GM19238 (cell line): ENCODE results near the gene ARAP2.
A peak's percentile ranks its signal among the peaks of the same experiment; 100 is the strongest.

Source experiments
- DNase-seq: peaks from one replicate; pipeline ENCODE4 v3.0.0; 2011; ENCODE audit warnings: low spot score; ENCODE audit not compliant: insufficient read length

The ARAP2 gene

GRCh38 chr4:36244257-36245082 lies at the start of gene ARAP2:
TSS of gene ARAP2 (minus strand) at chr4:36244514. CDS start at chr4:36229486, 15,028 bp downstream.
- DNase-seq, result peak; percentile 51

- no peak for DNase-seq
Observed at GRCh38 chr4:36292556-36293188, 48.4 kb upstream of the ARAP2 start.

DNA sequence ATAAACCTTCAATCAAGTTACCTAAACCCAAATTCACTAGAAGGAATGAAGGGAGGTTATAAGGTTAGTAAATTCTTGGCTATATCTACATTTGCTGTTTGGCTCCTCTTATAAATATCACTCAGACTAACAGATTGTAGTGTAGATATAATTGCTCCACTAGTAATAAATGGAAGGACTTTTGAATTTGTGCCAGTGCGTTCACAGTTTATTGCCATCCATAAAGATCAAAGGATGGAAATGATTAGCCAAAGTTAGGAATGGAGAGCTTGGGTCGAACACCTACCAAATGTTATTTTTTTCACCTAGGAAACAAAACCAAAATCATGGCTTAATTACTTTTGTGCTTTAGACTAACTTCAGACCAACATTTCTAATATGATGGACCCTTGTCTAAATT lies 46.3 kb upstream of the ARAP2 start:
- no peak for DNase-seq

GRCh38 chr4:36288731-36289426 lies 44.6 kb upstream of the ARAP2 start:
- DNase-seq, result no peak

DNA sequence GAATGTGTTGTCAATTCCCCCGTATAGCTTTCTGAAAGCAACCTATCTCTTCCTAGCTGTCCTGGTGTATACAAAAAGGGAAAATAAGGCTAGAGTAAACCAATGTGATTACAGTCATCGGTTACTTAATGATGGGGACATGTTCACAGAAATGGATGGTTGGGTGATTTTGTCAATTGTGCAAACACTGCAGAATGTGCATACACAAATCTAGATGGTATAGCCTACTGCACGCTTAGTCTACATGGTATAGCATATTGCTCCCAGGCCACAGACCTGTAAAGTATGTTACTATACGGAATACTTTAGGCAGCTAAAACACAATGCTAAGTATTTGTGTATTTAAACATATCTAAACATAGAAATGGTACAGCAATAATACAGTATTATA lies 42.2 kb upstream of the ARAP2 start:
- DNase-seq, result no peak

DNA sequence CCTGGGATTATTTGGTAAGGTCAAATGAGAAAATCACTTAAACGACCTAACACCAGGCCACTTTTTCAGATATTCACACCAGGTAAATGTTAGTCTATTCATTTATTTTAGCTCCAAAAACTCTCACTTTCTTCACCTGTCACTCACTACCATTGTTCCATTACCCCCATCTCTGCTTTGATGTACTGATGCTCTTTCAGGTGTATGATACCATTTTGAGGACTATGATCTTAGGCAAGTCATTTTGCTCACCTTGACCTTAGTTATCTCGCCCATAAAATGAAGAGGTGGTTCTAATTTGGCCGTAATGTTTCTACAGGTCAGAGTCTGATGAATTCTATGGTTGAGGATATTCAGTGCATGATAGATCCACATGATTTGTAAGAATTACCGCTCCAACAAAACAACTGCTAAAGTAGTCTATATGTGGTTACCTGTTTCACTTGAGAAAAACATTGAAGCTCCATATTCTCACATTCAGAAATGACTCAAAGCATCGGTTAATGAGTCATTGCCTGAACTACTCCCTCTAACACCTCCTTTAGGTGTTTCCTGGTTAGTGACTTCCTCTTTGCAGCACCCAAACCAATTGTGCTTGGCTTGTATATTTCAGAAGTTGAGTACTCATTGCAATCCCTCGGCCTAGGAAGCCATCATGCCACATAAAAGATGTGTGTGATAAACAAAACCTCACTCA lies 41.6 kb upstream of the ARAP2 start:
- peak; percentile 33 for DNase-seq

GRCh38 chr4:36283912-36284465 lies 39.7 kb upstream of the ARAP2 start:
- DNase-seq, result no peak

- no peak for DNase-seq
Observed at GRCh38 chr4:36282503-36283030, 38.3 kb upstream of the ARAP2 start.

GRCh38 chr4:36281384-36282106 lies 37.2 kb upstream of the ARAP2 start, which contains the start of gene DTHD1:
TSS of gene DTHD1 (plus strand) at chr4:36281616. CDS start at chr4:36281759, 143 bp downstream.
- no peak for DNase-seq

DNA sequence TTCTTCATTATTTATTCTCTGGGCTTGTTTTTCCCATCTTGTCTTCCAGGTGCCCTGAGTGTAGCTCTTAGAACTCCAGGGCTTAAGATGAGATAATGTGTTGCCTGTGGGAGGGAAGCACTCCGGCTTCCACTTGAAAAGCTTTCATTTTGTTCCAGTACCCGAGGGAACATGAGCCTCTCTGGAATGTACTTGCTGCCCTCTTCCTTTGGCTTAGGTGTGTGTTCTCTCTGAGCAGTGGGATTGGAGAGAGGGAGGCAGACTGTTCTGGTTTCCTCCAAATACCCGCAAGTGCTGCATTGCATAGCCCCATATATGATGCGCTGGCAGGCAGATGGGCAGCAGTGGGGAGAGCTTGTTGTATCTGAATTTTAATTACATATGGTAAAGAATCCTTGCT lies 36.2 kb upstream of the ARAP2 start:
- no peak for DNase-seq

GRCh38 chr4:36278789-36279188 lies 34.5 kb upstream of the ARAP2 start:
- DNase-seq, result no peak

- no peak for DNase-seq
Observed at GRCh38 chr4:36277533-36277932, 33.2 kb upstream of the ARAP2 start.

GRCh38 chr4:36274158-36274557 lies 29.8 kb upstream of the ARAP2 start:
- no peak for DNase-seq

DNA sequence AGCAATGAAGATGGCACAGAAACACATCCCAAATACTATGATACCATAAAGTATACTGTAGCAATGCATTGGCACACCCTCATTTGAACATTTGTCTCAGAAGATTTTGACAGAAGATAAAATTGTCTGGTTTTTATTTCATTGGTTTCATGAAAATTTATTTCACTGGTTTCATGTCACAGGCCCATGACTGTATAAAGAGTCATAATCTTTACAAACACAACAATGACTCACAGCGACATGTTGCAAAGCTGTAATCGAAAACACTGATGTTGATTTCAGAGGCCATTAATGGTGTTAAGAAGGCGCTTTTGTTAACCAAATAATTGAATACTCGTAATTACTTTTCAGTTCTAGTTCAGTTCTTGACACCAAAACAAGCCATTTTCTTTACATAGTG lies 29.0 kb upstream of the ARAP2 start:
- no peak for DNase-seq

GRCh38 chr4:36269533-36270173 lies 25.3 kb upstream of the ARAP2 start:
- DNase-seq, result no peak

DNA sequence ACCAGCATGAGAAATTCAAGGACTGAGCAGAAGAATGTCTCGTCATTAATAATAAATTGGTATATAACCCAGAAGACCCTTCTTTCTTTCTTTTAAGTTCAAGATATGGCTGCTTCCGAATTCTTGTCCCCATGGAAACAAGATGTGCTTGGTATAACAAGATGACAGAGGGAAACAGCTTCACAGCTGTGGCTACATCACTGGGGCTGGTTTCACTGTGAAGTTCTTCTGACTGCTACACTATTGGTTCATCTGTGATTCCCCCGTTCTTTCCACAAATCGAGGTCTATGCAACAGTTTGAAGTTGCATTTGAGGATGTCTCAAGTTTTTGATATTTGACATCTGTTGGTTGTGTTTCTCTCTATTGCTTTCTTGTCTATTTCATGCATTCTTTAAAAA lies 24.8 kb upstream of the ARAP2 start:
- DNase-seq, result no peak

DNA sequence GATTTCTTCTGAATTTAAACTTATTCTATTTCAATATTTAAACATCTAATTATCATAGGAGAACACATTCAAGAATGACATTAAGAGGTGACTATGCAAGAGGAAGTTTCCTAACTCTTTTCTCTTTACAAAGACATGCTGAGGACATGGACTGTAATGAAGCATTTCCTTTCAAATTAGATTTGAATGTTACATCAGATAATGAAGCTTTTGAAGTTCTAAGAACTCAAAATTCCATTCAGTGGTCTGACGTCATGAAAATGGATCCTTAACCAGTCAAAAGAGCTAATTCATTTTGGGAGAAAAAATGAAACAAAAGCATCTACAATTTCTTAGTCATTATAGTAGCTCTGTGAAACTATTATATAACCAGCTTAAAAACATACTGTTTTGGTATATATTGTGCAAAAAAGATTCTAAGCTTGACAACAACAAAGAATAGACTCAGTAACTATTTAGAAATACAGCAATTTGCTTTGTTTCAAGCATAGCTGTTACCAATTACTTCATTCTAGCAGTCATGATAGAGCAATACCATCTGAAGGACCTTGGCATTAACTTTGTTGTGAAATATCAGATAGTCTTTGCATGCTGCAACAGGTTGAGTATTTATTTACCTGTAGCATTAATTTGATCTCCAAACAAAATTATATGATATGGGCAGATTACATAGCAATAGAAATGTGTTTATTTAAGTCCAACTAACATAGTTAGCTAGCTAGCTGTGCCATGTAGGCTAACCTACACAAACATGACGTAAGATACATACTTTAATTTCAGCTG lies 23.4 kb upstream of the ARAP2 start:
- no peak for DNase-seq

GRCh38 chr4:36264207-36264826 lies 20.0 kb upstream of the ARAP2 start:
- no peak for DNase-seq

DNA sequence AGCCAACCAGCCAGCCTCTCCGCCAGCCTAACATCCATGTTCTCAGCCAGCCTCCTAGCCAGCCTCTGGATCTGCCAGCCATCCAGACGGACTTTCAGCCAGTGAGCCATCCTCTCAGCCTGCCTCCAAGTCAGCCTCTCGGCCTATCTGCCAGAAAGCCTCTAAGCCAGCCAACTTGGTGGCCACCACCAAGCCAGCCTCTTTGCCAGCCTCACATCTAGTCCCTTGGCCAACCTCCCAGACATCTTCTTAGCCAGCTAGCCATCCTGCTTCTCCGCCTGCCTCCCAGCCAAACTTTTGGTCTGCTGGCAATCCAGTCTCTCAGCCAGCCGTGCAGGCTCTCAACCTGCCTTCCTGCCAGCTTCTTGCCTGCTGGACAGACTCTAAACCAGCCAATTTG lies 16.4 kb upstream of the ARAP2 start:
- no peak for DNase-seq
